GM12872 (cell line): ENCODE measurements around the gene PNMT.

Experiments
- TF ChIP-seq, protein P1 (sequence below): IDR thresholded peaks from 3 replicates; pipeline ENCODE4 v1.5.1; 2011; ENCODE audit warnings: low read depth, mild to moderate bottlenecking, low read length, moderate library complexity; ENCODE audit not compliant: insufficient read depth

Gene PNMT

DNA sequence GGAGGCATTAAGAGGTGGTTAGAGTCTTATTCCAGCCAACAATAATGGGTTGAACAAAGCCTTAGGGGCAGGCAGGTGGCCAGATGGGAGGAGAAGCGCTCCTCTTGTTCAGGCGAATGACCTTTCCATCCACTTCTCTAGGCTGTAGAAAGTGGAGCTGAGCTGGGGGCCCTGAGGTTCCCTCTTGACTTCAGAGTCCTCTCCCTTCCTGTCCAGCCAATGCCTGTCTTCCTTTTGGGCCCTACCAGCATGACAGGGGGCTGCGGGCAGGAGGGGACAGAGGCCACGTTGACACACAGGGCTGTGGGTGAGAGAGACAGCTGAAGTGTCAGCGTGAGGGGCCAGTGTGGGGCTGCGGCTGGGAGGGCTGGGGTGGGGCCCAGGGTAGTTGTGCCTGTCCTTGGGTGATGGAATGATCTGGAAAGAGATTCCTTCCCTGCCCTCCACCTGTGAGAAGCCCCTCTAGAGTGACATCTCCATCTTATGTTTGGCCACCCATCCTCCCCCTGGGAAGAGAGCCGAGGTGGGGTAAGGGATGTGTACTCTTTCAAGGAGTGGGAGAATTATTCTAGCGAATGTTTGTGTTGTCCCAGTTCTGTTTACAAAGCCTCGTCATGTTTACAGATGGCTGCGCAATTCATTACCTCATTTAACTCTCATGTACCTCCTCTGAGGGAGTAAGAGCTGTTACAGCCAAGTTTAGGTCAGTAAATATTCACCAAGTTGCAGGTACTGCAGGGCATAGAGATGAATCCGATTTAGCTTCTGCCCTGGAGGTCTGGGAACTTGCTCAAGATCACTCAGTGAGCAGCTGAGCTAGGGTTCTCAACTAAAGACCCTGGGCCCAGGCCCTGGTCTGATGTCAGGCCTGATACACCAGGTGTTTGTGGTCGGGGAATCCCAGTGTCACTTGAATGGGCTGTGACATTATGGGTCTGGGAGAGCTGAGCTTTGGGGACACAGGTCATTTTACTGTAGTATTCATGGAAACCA, 34.9 kb downstream of the PNMT start:
- TF ChIP-seq, protein P1, sequence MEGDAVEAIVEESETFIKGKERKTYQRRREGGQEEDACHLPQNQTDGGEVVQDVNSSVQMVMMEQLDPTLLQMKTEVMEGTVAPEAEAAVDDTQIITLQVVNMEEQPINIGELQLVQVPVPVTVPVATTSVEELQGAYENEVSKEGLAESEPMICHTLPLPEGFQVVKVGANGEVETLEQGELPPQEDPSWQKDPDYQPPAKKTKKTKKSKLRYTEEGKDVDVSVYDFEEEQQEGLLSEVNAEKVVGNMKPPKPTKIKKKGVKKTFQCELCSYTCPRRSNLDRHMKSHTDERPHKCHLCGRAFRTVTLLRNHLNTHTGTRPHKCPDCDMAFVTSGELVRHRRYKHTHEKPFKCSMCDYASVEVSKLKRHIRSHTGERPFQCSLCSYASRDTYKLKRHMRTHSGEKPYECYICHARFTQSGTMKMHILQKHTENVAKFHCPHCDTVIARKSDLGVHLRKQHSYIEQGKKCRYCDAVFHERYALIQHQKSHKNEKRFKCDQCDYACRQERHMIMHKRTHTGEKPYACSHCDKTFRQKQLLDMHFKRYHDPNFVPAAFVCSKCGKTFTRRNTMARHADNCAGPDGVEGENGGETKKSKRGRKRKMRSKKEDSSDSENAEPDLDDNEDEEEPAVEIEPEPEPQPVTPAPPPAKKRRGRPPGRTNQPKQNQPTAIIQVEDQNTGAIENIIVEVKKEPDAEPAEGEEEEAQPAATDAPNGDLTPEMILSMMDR: no peak

DNA sequence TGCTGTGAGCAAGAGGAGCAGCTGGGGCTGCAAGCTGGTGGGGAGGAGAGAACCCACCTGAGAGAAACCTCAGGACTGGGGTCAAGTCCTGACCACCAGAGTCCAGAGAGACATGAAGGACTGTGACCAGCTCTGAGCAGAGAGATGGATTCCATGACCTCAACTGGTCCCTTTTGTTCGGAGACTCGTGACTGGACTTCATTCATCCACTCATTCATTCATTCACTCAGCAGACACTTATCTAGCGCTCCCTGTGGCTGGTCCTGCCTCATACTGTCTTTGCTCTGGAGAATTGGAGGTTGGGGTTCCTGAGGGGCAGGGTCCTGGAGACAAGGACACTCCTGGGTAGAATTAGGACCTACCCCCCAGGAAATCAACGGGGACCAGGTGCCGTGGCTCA, 35.7 kb downstream of the PNMT start:
- TF ChIP-seq, protein P1: 0 out of 3 replicates have a peak, but pooled peaks have one; percentile 5

DNA sequence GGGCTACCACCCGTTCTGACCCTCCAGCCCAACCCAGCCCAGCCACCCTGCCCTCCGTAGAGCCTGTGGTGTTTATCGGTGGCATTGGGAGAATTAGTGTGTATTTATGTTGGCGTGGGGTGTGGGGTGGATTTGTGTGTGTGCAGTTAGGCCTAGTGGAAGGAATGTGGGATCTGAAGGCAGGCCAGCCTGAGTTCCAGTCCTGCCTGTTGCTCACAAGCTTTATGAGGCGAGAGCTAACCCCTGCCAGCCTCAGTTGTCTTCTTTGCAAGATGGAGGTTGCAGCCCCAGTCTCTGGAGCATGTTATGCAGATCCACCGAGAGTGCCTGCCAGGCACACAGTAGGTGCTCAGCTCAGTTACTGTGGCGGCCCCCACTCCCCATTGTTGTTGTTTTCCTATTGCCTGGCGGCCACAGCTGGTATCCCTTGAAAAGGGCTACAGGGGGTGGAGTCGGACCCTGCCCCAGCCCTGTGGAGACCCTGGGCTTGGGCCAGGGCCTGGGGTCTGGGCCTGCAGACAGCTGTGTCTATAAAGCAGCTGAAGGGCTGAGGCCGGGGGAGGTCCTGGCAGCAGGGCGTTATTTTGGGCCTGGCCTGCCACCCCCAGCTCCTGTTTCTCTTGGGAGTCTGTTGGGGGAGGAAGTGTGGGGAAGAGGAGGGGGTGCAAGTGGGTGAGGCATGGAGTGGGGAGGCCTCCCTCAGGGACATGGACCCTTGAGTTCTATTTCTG, 36.7 kb downstream of the PNMT start:
- TF ChIP-seq, protein P1: no peak

DNA sequence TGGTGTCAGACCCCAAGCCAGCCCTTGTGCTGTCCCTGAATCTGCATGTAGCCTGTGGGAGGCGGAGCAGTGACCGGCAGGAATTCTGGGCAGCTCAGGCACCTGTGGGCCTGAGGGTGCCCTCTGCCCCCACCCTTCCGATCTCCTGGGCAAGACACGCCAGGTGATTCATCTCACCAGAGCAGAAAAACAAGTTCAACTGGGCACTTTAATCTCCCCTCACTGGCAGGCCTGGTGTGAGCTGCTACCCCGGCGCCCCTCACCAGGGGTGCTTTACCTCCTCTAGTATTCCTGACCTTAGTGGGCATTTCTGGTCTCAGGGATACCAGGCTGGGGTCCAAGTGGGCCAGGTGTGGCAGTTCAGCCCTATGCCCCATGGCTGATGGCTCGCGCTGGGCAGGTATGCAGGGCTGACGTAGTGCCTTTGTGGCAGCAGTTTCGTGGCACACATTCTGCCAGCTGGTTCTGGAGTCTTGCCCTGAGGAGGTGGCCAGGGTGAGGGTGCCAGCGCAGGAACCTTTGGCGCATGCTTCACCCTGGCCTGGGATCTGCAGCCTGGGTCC, 37.6 kb downstream of the PNMT start:
- TF ChIP-seq, protein P1: no peak

DNA sequence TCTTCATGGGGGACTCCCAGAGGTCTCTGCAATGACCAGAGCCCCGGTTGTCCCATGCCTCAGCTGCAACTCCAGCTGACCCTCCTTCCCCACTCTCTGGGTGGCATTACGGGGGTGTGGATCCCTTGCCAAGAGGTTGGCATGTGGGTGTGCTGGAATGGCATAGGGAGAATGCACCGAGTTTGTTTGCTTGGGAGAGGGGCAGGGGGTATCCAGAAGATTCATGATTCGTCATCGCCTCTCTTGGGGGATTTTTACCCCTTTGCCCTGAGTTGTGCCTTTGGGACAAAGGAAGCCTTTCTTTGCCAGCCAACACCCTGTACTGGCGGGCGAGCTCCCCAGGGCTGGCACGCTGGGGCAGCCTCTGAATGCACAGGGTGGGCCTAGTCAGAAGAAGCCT, 38.1 kb downstream of the PNMT start:
- TF ChIP-seq, protein P1: no peak

DNA sequence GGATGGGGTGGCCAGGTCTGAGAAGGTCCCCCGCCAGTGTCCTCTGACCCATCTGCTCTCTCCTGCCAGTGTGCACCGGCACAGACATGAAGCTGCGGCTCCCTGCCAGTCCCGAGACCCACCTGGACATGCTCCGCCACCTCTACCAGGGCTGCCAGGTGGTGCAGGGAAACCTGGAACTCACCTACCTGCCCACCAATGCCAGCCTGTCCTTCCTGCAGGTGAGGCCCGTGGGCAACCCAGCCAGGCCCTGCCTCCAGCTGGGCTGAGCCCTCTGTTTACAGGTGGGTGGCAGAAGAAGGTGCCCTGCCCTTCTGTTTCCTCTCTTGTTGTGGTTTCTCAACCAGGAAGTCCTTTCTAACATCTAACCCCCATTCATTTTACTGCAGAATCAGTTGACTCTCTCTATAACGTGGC, 38.7 kb downstream of the PNMT start:
- TF ChIP-seq, protein P1: no peak
